Adrenal gland (tissue), 5 donors: ENCODE results near the gene SEMA4C.

Experiments used
- CTCF ChIP-seq, 6 experiments: fragments of 450-650 bp in 4 of 6; fragments of 200-600 bp in 2 of 6; sonication (generic) in 1 of 6; IDR thresholded peaks; 1 replicate in 5 of 6; 2 replicates in 1 of 6; pipeline versions ENCODE4 v1.5.1 to v1.8.0; 2016 to 2021; ENCODE audit warnings: antibody characterized with exemption in 6 of 6, mild to moderate bottlenecking in 2 of 6, moderate library complexity in 1 of 6
- POLR2A ChIP-seq, 2 donors: fragments of 450-650 bp; IDR thresholded peaks; one replicate each; pipeline ENCODE4 v1.6.1; 2017; ENCODE audit warnings: antibody characterized with exemption in 2 of 2, mild to moderate bottlenecking in 2 of 2, moderate library complexity in 1 of 2
- donor health status: DM: no; HTN: no; CAD: no.

GRCh38 chr2:96867756-96868554 lies 1.9 kb downstream of the SEMA4C start:
- TF ChIP-seq CTCF (IDR thresholded peaks at IDR 0.05) (no peak), POLR2A (IDR thresholded peaks at IDR 0.05) (no peak)
